ENCODE data around the gene ERVFRD-1.

DNA sequence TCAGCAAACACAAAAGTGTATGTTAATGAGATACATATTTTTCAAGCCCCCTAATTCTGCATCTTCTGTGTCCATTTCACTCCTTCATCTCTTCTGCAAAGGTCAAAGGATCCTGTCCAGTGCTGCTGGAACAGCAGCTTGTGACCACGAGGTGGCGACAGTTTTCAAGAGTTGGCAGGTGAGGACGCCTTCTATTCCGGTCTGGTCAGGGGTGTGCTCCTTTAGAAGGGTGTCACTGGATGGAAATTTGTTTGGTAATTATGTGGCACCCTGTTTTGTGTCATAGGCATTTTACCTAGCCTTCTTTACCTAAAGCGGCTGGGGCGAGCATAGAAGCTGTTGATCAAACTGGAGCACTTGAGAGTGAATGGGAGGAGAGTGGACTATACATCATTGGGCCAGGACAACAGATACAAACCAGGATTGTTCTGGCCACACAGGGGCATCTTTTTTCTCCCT, 32.9 kb upstream of the ERVFRD-1 start:
- TF ChIP-seq, protein P1, sequence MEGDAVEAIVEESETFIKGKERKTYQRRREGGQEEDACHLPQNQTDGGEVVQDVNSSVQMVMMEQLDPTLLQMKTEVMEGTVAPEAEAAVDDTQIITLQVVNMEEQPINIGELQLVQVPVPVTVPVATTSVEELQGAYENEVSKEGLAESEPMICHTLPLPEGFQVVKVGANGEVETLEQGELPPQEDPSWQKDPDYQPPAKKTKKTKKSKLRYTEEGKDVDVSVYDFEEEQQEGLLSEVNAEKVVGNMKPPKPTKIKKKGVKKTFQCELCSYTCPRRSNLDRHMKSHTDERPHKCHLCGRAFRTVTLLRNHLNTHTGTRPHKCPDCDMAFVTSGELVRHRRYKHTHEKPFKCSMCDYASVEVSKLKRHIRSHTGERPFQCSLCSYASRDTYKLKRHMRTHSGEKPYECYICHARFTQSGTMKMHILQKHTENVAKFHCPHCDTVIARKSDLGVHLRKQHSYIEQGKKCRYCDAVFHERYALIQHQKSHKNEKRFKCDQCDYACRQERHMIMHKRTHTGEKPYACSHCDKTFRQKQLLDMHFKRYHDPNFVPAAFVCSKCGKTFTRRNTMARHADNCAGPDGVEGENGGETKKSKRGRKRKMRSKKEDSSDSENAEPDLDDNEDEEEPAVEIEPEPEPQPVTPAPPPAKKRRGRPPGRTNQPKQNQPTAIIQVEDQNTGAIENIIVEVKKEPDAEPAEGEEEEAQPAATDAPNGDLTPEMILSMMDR (IDR thresholded peaks at IDR 0.05) = peak; percentile 86 to 94 (median 93)
- TF ChIP-seq POLR2AphosphoS5 (IDR thresholded peaks at IDR 0.05) (peak in 2 of 3 donors; percentile 29 to 39), POLR2A (IDR thresholded peaks at IDR 0.05) (no peak)
